ENCODE data around the gene CARD9. TPM values are rescaled to one million over a fixed set of nuclear protein-coding genes. Genes with fewer than 3 reads are reported as not detected.
A peak's percentile ranks its signal among the peaks of the same experiment; 100 is the strongest.

The CARD9 gene
- total RNA-seq, 1 donor from 2014 or later: not detected

DNA sequence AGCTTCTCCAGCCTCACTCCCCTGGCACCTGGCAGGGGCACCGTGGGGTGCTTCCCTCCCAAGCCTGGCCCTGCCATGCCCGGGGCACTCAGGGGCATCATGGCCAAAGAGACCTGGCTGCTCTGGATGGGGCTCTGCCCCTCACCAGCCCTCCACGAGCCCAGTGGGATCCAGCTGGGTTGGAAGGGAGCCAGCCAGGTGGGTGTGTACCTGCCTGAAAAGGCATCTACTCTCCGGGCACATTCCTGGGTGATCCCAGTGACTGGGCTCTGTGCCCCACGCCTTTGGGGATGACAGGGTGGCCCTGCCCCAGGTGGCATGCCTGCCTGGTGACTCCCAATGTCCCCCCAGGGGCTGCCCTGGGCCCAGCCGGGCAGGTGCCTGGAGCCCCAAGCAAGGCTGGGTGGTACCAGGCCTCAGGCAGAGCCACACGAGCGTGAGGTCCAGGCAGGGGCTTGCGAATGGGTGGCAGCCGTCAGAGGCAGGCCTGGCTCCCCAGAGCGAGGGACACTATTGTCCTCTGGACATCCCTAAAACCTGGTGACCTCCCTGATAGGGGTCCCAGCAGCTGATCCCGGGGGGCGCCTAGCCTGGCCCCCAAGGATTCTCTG lies 45.4 kb downstream of the CARD9 start:
- peak overlapping the region; percentile 98 for H3K27ac Mint-ChIP-seq
- peak overlapping the region; percentile 86 for H3K4me3 Mint-ChIP-seq
- no peak for TF ChIP-seq EZH2phosphoT487 (IDR thresholded peaks at IDR 0.05)
- TF ChIP-seq, protein P1, sequence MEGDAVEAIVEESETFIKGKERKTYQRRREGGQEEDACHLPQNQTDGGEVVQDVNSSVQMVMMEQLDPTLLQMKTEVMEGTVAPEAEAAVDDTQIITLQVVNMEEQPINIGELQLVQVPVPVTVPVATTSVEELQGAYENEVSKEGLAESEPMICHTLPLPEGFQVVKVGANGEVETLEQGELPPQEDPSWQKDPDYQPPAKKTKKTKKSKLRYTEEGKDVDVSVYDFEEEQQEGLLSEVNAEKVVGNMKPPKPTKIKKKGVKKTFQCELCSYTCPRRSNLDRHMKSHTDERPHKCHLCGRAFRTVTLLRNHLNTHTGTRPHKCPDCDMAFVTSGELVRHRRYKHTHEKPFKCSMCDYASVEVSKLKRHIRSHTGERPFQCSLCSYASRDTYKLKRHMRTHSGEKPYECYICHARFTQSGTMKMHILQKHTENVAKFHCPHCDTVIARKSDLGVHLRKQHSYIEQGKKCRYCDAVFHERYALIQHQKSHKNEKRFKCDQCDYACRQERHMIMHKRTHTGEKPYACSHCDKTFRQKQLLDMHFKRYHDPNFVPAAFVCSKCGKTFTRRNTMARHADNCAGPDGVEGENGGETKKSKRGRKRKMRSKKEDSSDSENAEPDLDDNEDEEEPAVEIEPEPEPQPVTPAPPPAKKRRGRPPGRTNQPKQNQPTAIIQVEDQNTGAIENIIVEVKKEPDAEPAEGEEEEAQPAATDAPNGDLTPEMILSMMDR (IDR thresholded peaks at IDR 0.05): no peak
- no peak for TF ChIP-seq EZH2 (IDR thresholded peaks at IDR 0.05)
- Histone ChIP-seq H3K4me2 (peak overlapping the region; percentile 91), H3K9me3 (ENCODE audit: low read depth) (no peaks in the 10 kb centered on the region), H2AFZ (replicated peaks) (no peak overlapping the region), H3K79me2 (ENCODE audit: low read depth) (peaks cover 34% of the 10 kb centered on the region), H3K9ac (peak overlapping the region; percentile 49), H3K4me1 (peaks cover 30% of the 10 kb centered on the region), H3F3A (ENCODE audit: low read depth) (peaks cover 17% of the 10 kb centered on the region), H3K4me3 (peak overlapping the region; percentile 65), H3K36me3 (no peaks in the 10 kb centered on the region), H4K20me1 (ENCODE audit: low read depth) (peaks cover 36% of the 10 kb centered on the region), H3K27me3 (no peaks in the 10 kb centered on the region), H3K27ac (peak overlapping the region; percentile 17)
- H3K9me3 Mint-ChIP-seq: no peaks in the 10 kb centered on the region
- no peaks in the 10 kb centered on the region for H3K36me3 Mint-ChIP-seq
- DNase-seq (ENCODE audit: low spot score): no peak
- peaks cover 9% of the 10 kb centered on the region for H3K27me3 Mint-ChIP-seq (ENCODE audit: insufficient read depth, low read depth)
- H3K4me1 Mint-ChIP-seq: peaks cover 18% of the 10 kb centered on the region

DNA sequence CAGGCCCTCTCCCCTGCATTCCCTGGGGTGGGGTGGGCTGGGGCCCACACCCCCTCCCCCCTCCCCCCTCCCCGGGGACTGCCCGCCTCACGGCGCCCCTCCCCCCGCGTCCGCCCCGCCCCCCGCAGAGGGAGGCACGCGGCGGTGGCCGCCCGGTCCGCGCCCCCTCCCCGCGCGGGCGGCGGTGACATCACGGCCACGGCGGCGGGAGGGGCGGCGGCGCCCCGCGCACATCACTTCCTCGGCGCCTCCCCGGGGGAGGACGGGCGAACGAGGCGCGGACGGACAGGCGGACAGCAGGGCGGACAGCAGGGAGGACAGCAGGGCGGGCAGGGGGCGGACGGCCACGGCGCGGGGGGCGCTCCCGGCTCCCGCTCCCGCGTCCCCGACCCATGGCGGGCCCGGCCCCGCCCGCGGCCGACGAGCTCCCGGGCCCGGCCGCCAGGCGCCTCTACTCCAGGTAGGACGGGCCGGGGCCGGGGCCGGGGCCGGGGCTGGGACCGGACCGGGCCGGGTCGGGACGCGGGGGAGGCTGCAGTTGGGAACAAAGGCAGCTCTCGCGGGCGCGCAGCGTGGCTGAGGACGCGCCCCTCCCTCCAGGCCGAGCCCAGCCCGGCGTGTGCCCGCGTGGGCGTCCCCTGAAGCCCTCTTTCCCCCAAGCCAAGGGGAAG lies 46.0 kb downstream of the CARD9 start, which contains the start of gene GPSM1:
Gene GPSM1, plus strand, starts transcription at position 236 of the 671 bp plus-strand sequence. Its CDS starts 157 bp downstream, at position 393.
- Histone ChIP-seq H3K79me2 (ENCODE audit: low read depth) (peaks cover 34% of the 10 kb centered on the region), H4K20me1 (ENCODE audit: low read depth) (peaks cover 31% of the 10 kb centered on the region), H3K27ac (no peak within 1 kb of the TSS), H3K4me2 (peak within 1 kb of the TSS; percentile 91), H3K4me1 (peaks cover 30% of the 10 kb centered on the region), H3K4me3 (peak within 1 kb of the TSS; percentile 65), H3K27me3 (no peaks in the 10 kb centered on the region), H3F3A (ENCODE audit: low read depth) (peaks cover 17% of the 10 kb centered on the region), H3K9ac (peak within 1 kb of the TSS; percentile 49), H3K36me3 (no peaks in the 10 kb centered on the region), H3K9me3 (ENCODE audit: low read depth) (no peaks in the 10 kb centered on the region), H2AFZ (replicated peaks) (no peak within 1 kb of the TSS)
- no peaks in the 10 kb centered on the region for H3K9me3 Mint-ChIP-seq
- peak; percentile 66 for DNase-seq (ENCODE audit: low spot score)
- H3K36me3 Mint-ChIP-seq: no peaks in the 10 kb centered on the region
- H3K4me3 Mint-ChIP-seq: peak within 1 kb of the TSS; percentile 86
- no peak for TF ChIP-seq EZH2phosphoT487 (IDR thresholded peaks at IDR 0.05)
- TF ChIP-seq, protein P1 (IDR thresholded peaks at IDR 0.05): no peak
- no peak for TF ChIP-seq EZH2 (IDR thresholded peaks at IDR 0.05)
- H3K4me1 Mint-ChIP-seq: peaks cover 18% of the 10 kb centered on the region
- peaks cover 7% of the 10 kb centered on the region for H3K27me3 Mint-ChIP-seq (ENCODE audit: insufficient read depth, low read depth)
- H3K27ac Mint-ChIP-seq: peak within 1 kb of the TSS; percentile 91

- peak overlapping the region; percentile 91 for H3K4me2 ChIP-seq
- peaks cover 34% of the 10 kb centered on the region for H3K79me2 ChIP-seq (ENCODE audit: low read depth)
- Mint-ChIP-seq H3K9me3 (no peaks in the 10 kb centered on the region), H3K4me1 (peaks cover 20% of the 10 kb centered on the region), H3K4me3 (peak overlapping the region; percentile 80), H3K36me3 (no peaks in the 10 kb centered on the region), H3K27ac (no peak overlapping the region), H3K27me3 (ENCODE audit: insufficient read depth, low read depth) (peaks cover 7% of the 10 kb centered on the region)
- H4K20me1 ChIP-seq (ENCODE audit: low read depth): peaks cover 25% of the 10 kb centered on the region
- peaks cover 30% of the 10 kb centered on the region for H3K4me1 ChIP-seq
- peaks cover 17% of the 10 kb centered on the region for H3F3A ChIP-seq (ENCODE audit: low read depth)
- H3K4me3 ChIP-seq: peak overlapping the region; percentile 65
- no peaks in the 10 kb centered on the region for H3K9me3 ChIP-seq (ENCODE audit: low read depth)
- TF ChIP-seq EZH2 (IDR thresholded peaks at IDR 0.05): no peak
- TF ChIP-seq EZH2phosphoT487 (IDR thresholded peaks at IDR 0.05): no peak
- TF ChIP-seq, protein P1 (IDR thresholded peaks at IDR 0.05): no peak
- H3K9ac ChIP-seq: no peak overlapping the region
- H3K27me3 ChIP-seq: no peaks in the 10 kb centered on the region
- no peak overlapping the region for H3K27ac ChIP-seq
- no peak for DNase-seq (ENCODE audit: low spot score)
- H3K36me3 ChIP-seq: no peaks in the 10 kb centered on the region
- H2AFZ ChIP-seq (replicated peaks): no peak overlapping the region
These were observed 46.6 kb downstream of the CARD9 start for GRCh38 chr9:136326761-136327303.

Measured in neural progenitor cell (in vitro differentiated cells).